T-helper 1 cell treated with Interleukin-12 subunit alpha and Interleukin-12 subunit beta and Interleukin-4 antibody, amounts not matched to agents 30 μg/mL and 1 μg/mL, for 36 hours (primary cell): ENCODE results near the gene FLT1.
A peak's percentile ranks its signal among the peaks of the same experiment; 100 is the strongest.

Experiments
- H3K27ac Mint-ChIP-seq: one replicate; pipeline ENCODE4 v1.8.0; 2021; ENCODE audit warnings: mild to moderate bottlenecking, mixed read lengths
- H3K27me3 Mint-ChIP-seq: one replicate; pipeline ENCODE4 v1.8.0; 2021; ENCODE audit warnings: low read depth, mixed read lengths
- H3K36me3 Mint-ChIP-seq: one replicate; pipeline ENCODE4 v1.8.0; 2021; ENCODE audit warnings: low read depth, mixed read lengths
- H3K4me1 Mint-ChIP-seq: one replicate; pipeline ENCODE4 v1.8.0; 2021; ENCODE audit warnings: low read depth, mixed read lengths
- H3K4me3 Mint-ChIP-seq: one replicate; pipeline ENCODE4 v1.8.0; 2021; ENCODE audit warnings: mild to moderate bottlenecking, moderate library complexity, mixed read lengths
- H3K9me3 Mint-ChIP-seq: one replicate; pipeline ENCODE4 v1.8.0; 2021; ENCODE audit warnings: mixed read lengths

Gene FLT1

DNA sequence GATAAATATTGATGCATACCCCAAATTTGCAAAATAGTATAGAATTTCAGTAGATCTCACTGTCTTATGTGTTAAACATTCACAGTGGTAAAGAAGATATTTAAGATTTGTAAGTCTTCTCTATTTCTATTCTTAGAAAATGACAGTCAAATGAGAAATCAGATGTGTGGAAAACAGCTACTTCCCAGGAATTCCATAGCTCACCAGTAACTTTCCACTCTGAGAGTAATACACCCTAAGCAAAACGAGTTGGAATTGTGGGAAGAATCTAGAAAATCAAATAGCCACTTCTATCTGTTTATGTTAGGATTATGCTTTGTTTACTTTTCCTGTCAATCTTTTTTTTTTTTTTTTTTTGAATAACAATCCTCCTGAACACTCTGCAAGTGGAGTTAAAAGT lies 69.1 kb downstream of the FLT1 start:
- no peaks in the 10 kb centered on the region for H3K27me3 Mint-ChIP-seq
- no peak overlapping the region for H3K4me3 Mint-ChIP-seq
- no peak overlapping the region for H3K27ac Mint-ChIP-seq
- H3K36me3 Mint-ChIP-seq, result peaks cover 12% of the 10 kb centered on the region
- H3K9me3 Mint-ChIP-seq, result no peaks in the 10 kb centered on the region
- H3K4me1 Mint-ChIP-seq, result peaks cover 11% of the 10 kb centered on the region

DNA sequence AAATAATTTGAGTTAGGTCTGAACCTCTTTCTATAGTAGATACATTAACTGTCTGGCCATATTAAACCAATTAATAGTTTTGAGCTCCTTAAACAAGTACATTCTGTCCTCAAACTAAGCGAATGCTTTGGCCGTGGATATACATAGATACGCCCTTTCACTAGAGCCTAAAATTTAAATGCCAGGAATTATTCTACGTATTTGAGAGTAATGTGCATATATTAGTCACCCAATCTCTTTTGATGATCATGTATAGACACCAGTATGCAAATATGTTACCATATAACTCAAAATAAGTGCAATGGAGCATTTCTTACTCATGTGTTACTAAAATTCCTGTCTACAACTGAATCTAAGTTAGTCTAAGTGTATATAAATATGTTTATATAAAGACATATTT lies 70.4 kb downstream of the FLT1 start:
- Mint-ChIP-seq H3K4me3 (no peak overlapping the region), H3K27ac (no peak overlapping the region), H3K27me3 (no peaks in the 10 kb centered on the region), H3K36me3 (peaks cover 14% of the 10 kb centered on the region), H3K9me3 (no peaks in the 10 kb centered on the region), H3K4me1 (peaks cover 11% of the 10 kb centered on the region)

DNA sequence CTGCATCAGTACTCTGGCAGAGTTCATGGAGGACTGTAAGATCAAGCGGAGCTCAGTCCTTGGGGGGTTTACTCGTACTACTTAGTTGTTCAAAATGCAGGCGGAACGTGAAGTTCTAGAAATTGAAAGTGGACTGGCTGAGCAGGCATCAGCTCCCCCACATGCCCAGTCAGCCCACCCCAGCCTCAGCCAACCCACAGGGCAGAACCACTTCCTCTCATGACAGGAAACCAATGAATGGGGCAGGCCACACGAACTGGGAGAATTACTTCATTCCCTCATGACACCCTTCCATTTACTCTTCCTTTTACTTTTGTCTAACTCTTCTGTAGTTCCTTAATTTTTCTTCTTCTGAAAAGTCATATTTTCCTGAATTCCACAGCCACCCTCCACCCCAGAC lies 71.9 kb downstream of the FLT1 start:
- H3K9me3 Mint-ChIP-seq, result no peaks in the 10 kb centered on the region
- H3K27me3 Mint-ChIP-seq, result no peaks in the 10 kb centered on the region
- peak overlapping the region; percentile 34 for H3K27ac Mint-ChIP-seq
- peaks cover 11% of the 10 kb centered on the region for H3K4me1 Mint-ChIP-seq
- peak overlapping the region; percentile 56 for H3K4me3 Mint-ChIP-seq
- H3K36me3 Mint-ChIP-seq, result peaks cover 14% of the 10 kb centered on the region

DNA sequence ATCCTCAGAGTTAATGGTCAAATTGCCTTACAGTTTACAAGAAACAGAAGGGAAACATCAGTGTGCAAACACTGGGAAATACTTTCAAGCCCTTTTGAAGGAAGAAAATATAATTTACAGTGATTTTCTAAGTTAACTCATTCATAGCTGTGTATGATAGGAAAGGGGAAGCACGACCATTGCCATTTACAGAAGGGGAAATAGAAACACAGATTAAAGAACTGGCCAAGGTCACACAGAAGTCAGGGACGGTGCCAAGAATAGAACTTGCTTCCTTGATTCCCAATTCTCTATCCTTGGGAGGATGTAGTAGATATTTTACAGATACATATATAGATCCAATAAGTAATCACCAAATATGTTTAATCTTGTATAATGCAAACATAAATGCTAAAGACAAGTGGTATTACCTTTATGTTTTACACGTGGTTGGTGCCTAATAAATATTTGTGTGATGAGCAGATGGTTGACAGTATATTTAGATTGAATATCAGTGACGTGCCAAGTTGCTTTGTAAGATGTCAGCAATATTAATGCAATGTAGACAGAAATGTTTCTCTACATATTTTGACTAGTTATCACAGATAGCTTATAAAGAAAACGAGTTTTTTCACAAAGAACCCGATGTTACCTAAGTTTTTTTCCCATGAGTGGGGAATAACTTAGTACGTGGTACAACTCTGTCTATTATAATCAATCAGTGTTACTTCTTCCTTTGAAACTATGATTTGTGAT lies 73.1 kb downstream of the FLT1 start:
- no peak overlapping the region for H3K27ac Mint-ChIP-seq
- no peak overlapping the region for H3K4me3 Mint-ChIP-seq
- peaks cover 11% of the 10 kb centered on the region for H3K4me1 Mint-ChIP-seq
- peaks cover 11% of the 10 kb centered on the region for H3K36me3 Mint-ChIP-seq
- no peaks in the 10 kb centered on the region for H3K9me3 Mint-ChIP-seq
- H3K27me3 Mint-ChIP-seq, result no peaks in the 10 kb centered on the region

DNA sequence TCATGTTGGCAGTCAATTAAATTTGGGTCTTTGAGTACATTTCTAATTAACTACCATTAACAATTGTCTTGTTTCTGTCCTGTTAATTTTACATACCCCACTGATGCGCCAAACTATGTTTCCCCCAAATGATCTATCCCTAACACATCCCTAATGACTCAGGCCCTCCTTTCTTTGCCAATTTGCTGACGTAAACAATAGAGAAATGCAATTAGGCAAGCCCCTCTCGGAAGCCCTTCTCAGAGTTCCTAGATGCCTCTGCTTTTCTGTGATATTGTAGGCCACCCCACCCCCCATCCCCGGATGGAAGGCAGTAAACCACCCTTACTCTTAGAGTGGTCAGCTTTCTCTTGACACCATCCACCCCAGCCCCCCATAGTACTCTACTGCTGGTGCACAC lies 74.2 kb downstream of the FLT1 start:
- H3K27me3 Mint-ChIP-seq, result no peaks in the 10 kb centered on the region
- peaks cover 11% of the 10 kb centered on the region for H3K4me1 Mint-ChIP-seq
- no peak overlapping the region for H3K4me3 Mint-ChIP-seq
- H3K9me3 Mint-ChIP-seq, result no peaks in the 10 kb centered on the region
- no peak overlapping the region for H3K27ac Mint-ChIP-seq
- peaks cover 9% of the 10 kb centered on the region for H3K36me3 Mint-ChIP-seq

DNA sequence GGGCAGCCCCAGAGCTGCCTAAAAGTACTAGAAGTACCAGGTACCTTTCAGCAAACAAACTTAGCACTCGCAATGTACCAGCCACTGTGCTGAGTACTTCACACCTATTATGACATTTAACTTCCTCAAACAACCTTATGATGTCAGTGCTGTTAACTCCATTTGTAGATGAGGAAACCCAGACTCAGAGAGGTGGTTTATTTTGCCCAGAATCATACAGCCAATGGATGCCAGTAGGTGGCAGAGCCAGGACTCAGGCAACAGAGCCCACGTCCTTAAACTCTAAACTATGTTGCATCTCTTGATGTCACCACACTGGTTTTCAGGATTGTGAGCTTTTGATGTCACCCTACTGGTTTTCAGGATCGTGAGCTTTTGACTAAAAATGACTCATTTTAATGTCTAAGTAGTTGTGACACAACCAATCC lies 78.9 kb downstream of the FLT1 start:
- Mint-ChIP-seq H3K4me1 (peaks cover 1% of the 10 kb centered on the region), H3K27ac (no peak overlapping the region), H3K36me3 (peaks cover 3% of the 10 kb centered on the region), H3K4me3 (no peak overlapping the region), H3K27me3 (no peaks in the 10 kb centered on the region), H3K9me3 (no peaks in the 10 kb centered on the region)

DNA sequence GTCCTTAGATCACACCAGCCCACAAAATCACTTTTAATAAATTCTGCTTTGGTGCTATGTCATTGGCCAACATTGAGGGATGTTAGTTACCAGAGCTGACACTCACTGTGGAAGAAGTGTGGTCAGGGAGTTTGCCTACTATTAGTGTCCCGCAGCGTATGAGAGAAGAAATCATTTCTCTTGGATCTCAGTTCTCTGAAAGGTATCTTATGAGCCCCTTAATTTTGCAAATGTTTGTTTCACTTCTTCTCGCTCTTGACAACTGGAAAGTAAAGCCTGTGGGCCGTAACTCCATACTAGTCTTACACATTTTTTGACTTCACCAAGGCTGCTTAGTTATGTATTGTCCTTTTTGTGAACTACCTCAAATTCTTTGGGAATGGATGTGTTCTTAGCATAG lies 80.9 kb downstream of the FLT1 start:
- Mint-ChIP-seq H3K36me3 (no peaks in the 10 kb centered on the region), H3K4me3 (no peak overlapping the region), H3K27me3 (no peaks in the 10 kb centered on the region), H3K4me1 (peaks cover 10% of the 10 kb centered on the region), H3K9me3 (no peaks in the 10 kb centered on the region), H3K27ac (no peak overlapping the region)

DNA sequence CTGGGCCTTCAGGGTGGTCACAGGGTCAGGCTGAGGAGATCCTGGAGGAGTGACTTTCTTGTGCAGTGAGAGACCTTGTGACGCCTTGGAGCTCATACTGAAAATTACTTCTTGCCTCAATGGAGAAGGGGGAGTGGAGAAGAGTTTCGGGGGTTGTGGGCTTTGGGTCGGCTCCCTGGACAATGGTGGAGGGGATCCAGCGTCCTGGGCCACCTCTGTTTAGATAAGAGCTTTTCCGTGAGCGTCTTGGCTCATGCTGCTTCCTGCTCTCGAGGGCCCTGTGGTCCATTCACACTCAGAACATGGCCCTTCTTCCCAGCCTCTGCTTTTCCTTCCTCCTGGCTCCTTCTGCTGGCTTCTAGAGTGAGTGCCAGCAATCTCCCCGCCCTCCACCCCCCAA lies 81.9 kb downstream of the FLT1 start:
- H3K9me3 Mint-ChIP-seq, result no peaks in the 10 kb centered on the region
- H3K4me3 Mint-ChIP-seq, result no peak overlapping the region
- no peaks in the 10 kb centered on the region for H3K36me3 Mint-ChIP-seq
- H3K27ac Mint-ChIP-seq, result no peak overlapping the region
- peaks cover 19% of the 10 kb centered on the region for H3K4me1 Mint-ChIP-seq
- no peaks in the 10 kb centered on the region for H3K27me3 Mint-ChIP-seq

DNA sequence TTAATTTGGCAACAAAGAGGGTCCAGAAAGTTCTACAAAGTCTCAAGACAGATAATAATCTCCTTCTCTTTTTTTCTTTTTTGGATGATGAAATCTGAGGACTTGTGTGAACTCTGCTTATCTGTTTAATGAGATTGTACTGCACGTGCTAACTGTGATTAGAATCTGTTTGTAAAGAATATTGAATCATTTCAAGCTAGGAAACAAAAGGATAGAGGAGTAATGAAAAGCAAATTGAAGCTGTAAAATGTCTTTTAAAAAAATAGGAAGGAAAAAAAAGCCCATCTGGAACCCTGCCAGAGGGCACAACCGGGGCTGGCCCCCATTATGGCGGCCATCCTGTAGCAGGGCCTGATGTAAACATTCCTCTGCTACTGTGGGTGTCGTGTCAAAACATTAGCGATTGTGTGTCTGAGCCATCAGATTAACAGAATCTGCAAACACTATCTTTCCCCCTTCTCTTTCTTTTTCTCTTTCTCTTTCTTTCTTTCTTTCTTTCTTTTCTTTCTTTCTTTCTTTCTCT lies 83.0 kb downstream of the FLT1 start:
- no peak overlapping the region for H3K4me3 Mint-ChIP-seq

DNA sequence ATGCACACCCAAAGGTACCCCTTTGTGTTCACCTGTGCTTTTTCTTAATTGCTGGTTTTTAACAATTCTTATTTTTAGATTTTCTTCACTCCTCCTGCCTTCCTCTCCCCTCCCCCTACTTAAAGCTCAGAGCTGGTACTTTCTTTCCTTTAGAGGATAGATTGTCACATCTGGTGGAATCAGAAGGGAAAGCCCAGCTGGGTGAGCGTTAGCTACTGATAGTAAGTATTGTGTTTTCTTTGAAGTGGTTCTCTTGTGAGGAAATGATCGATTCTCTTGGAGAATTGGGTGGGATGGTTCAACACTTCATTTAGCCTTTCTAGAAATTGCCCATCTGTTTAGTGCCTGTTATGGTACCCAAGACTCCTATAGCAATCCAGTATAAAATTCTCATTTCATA lies 84.8 kb downstream of the FLT1 start:
- H3K36me3 Mint-ChIP-seq, result no peaks in the 10 kb centered on the region
- H3K27ac Mint-ChIP-seq, result no peak overlapping the region
- H3K4me1 Mint-ChIP-seq, result peaks cover 22% of the 10 kb centered on the region
- H3K9me3 Mint-ChIP-seq, result no peaks in the 10 kb centered on the region
- no peak overlapping the region for H3K4me3 Mint-ChIP-seq
- no peaks in the 10 kb centered on the region for H3K27me3 Mint-ChIP-seq

More for the DNA sequence above, 83.0 kb downstream of the FLT1 start:
- H3K27me3 Mint-ChIP-seq, result no peaks in the 10 kb centered on the region
- H3K27ac Mint-ChIP-seq, result no peak overlapping the region
- no peaks in the 10 kb centered on the region for H3K9me3 Mint-ChIP-seq
- H3K36me3 Mint-ChIP-seq, result no peaks in the 10 kb centered on the region
- peaks cover 22% of the 10 kb centered on the region for H3K4me1 Mint-ChIP-seq

DNA sequence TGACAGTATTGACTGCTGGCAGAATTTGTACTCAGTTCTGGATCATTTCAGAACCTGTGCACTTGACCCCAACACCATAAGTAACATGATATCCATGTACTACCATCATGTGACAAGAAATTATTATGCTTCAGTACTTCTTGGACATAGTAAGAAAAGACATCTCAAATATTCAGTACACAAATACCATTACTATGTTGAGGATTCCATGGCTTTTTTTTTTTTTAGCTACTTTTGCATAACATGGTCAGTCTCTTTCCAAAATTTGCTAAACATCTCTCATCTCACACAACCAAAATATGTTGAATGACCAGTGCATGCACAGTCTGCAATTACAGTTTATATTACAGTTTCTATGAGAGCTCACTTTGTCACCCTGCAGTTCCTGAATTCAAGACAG lies 85.3 kb downstream of the FLT1 start:
- H3K4me1 Mint-ChIP-seq, result peaks cover 22% of the 10 kb centered on the region

DNA sequence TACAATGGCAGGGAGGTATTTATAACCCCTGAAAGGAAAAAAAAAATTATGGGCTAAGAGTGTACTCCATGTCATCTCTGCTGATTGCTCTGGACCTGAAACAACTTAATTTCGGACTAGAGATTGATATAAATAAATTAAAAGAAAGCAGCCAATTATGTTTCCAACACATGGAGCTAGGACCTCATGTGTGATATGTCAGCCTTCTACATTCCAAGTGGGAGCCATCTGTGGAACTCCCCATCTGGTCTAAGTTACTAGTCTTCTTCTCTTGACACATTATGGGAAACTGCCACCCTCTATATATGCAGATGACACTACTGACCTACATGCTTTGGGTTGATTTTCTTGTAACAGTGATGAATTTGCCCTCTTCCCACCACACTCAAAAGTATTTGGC lies 86.1 kb downstream of the FLT1 start:
- no peaks in the 10 kb centered on the region for H3K9me3 Mint-ChIP-seq
- no peaks in the 10 kb centered on the region for H3K27me3 Mint-ChIP-seq
- no peak overlapping the region for H3K27ac Mint-ChIP-seq
- H3K4me1 Mint-ChIP-seq, result peaks cover 22% of the 10 kb centered on the region
- H3K36me3 Mint-ChIP-seq, result no peaks in the 10 kb centered on the region
- no peak overlapping the region for H3K4me3 Mint-ChIP-seq

More for the DNA sequence above, 85.3 kb downstream of the FLT1 start:
- no peaks in the 10 kb centered on the region for H3K27me3 Mint-ChIP-seq
- H3K9me3 Mint-ChIP-seq, result no peaks in the 10 kb centered on the region
- no peaks in the 10 kb centered on the region for H3K36me3 Mint-ChIP-seq
- no peak overlapping the region for H3K27ac Mint-ChIP-seq
- H3K4me3 Mint-ChIP-seq, result no peak overlapping the region

DNA sequence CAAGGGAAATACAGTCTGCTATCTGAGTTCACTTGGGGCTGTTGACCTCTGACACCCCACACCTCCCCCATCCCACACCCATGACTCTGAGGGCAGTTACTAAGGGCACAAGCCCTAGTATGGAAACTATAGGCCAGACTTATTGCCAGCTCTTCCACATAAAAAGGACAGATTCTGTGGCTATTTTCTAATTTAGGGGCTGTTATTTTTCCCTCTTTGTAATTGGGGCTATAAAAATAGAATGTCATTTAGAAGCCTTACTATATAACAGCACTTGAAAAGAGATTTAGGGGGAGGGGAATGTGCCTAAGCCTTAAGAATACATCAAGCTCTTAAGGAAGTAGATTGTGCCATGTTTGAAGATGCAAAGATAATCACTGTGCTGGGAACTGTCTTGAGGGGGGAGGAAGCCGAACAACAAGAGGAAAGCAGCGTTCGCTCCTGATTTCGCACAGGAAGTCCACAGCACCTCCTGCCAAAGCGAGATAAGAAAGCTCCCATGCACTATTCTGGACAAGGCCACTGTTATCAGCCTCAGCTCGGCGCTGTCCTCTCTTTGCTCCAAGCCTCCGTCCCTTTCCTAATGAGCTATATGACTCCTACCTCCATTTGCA lies 86.6 kb downstream of the FLT1 start:
- H3K4me3 Mint-ChIP-seq, result no peak overlapping the region
- H3K27ac Mint-ChIP-seq, result no peak overlapping the region
- peaks cover 22% of the 10 kb centered on the region for H3K4me1 Mint-ChIP-seq
- no peaks in the 10 kb centered on the region for H3K27me3 Mint-ChIP-seq
- no peaks in the 10 kb centered on the region for H3K9me3 Mint-ChIP-seq
- no peaks in the 10 kb centered on the region for H3K36me3 Mint-ChIP-seq

DNA sequence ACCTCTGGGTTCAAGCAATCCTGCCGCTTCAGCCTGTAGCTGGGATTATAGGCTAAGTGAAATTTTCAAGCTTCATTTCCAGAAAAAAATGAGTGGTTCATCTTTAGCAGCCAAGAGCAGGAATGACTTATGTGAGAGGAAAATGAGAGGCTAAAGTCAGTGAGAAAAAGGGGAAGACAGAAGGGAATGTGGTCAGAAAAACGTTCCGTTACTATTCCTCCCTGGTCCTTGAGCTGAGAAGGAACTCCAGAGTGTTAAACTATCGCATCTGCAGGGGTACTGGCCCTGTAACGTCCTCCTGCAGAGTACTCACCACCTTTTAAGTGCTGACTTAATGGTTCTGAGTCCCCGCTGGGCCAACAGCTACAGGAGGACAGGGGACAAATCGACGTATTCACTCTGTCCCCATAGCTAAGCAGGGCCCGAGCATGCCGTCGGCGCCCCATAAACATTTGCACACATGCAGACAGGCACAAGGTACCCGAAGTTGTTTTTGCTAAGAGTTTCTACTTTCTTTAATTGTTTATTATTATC lies 88.1 kb downstream of the FLT1 start:
- no peaks in the 10 kb centered on the region for H3K9me3 Mint-ChIP-seq
- no peaks in the 10 kb centered on the region for H3K27me3 Mint-ChIP-seq
- no peak overlapping the region for H3K4me3 Mint-ChIP-seq
- H3K27ac Mint-ChIP-seq, result no peak overlapping the region
- no peaks in the 10 kb centered on the region for H3K36me3 Mint-ChIP-seq
- H3K4me1 Mint-ChIP-seq, result peaks cover 23% of the 10 kb centered on the region

DNA sequence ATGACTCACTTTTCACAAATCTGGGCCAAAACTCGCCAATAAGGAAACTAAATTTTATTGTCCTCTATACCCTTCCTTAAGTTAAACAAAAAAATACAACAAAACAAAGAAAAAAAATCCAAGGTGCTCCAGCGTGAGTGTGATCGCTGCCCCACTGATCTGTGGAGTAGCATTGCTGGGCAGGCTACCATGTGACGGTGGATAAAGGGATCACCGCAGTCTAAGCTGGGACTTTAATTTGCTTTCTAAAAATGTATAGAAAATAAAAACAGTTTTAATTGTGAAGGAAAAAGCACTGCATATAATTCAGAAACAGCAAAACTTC lies 92.9 kb downstream of the FLT1 start:
- no peak overlapping the region for H3K27ac Mint-ChIP-seq
- no peak overlapping the region for H3K4me3 Mint-ChIP-seq
- peaks cover 5% of the 10 kb centered on the region for H3K4me1 Mint-ChIP-seq
- H3K27me3 Mint-ChIP-seq, result no peaks in the 10 kb centered on the region
- no peaks in the 10 kb centered on the region for H3K9me3 Mint-ChIP-seq
- H3K36me3 Mint-ChIP-seq, result no peaks in the 10 kb centered on the region
